ENCODE measurements around the gene PLLP. TPM values are rescaled to one million over a fixed set of nuclear protein-coding genes. Genes with fewer than 3 reads are reported as not detected.
A peak's percentile ranks its signal among the peaks of the same experiment; 100 is the strongest.

The PLLP gene
- total and polyA plus RNA-seq, 11 donors: 2.0 to 14.8 (median 2.8) TPM

DNA sequence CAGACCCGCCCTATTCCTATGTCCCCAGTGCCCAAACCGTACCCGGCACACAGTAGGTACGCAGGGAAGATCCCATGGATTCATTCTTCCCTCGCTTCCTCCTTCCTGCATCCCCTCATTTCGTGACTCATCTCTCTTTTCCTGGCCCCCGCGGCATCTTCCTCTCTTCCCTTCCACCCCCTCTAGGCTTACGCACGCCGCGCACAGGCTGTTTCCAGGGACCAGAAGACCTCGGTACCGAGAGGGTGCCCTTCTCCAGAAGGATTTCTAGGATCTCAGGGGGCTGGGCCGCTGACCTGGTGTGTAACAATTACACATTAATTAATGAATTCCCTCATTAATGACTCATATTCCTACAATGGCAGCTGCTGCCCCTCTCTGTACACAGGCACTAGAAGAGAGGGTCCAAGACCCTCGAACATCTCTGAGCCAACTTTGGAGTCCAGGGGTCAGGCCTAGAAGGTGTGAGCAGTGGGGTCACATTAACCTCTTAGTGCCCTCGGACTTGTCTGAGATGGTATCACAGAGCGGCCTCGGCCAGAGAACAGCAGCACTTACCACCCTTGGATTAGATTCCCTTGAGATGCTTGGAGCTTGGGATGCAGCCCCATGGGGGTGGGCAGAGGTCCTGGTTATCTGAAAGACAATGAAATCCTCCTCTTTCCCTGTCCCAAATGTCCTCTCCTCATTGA lies 16.8 kb upstream of the PLLP start:
- Histone ChIP-seq H3K36me3 (no peaks in the 10 kb centered on the region), H3K27ac (peak overlapping the region in 7 of 12 donors; percentile 11 to 92 (median 26)), H3K4me1 (peaks cover 0 to 46% (median 32%) of the 10 kb centered on the region in 12 donors), H3K9me3 (no peaks in the 10 kb centered on the region), H3K4me3 (peak overlapping the region in 5 of 12 donors; percentile 20 to 52 (median 22)), H3K27me3 (no peaks in the 10 kb centered on the region)
- ATAC-seq (no peak), DNase-seq (peak in 1 of 5 donors; percentile 40)
- intact Hi-C loops (cut with DNase I): loop anchor here in 8 of 10 donors (2.0 to 5.0 kb wide), 5 partner anchors 71 to 218 kb away; partner anchors contain the start of gene CX3CL1 (in 7 of the 8)
- WGBS, 4 donors: 43 to 45% (median 43%) methylated on average over 18 to 19 of the region's 19 CpGs
- TF ChIP-seq CTCF (IDR thresholded peaks at IDR 0.05) (no peak), POLR2A (IDR thresholded peaks at IDR 0.05) (no peak)

GRCh38 chr16:57300387-57301125 lies 16.1 kb upstream of the PLLP start:
- intact Hi-C loops (cut with DNase I): loop anchor here in 8 of 10 donors (1.0 to 5.0 kb wide), 8 partner anchors 55 to 219 kb away; partner anchors contain the start of genes CX3CL1 (in 7 of the 8) and ARL2BP (in 1 of the 8)
- Histone ChIP-seq H3K4me1 (peaks cover 0 to 41% (median 29%) of the 10 kb centered on the region in 12 donors), H3K27me3 (no peaks in the 10 kb centered on the region), H3K9me3 (no peaks in the 10 kb centered on the region), H3K27ac (peak overlapping the region; percentile 66 to 94 (median 89)), H3K4me3 (peak overlapping the region in 11 of 12 donors; percentile 20 to 57 (median 52)), H3K36me3 (no peaks in the 10 kb centered on the region)
- ATAC-seq (peak; percentile 94 to 96 (median 94)), DNase-seq (peak; percentile 98 to 99 (median 99))
- TF ChIP-seq CTCF (IDR thresholded peaks at IDR 0.05) (peak; percentile 89 to 99 (median 96)), POLR2A (IDR thresholded peaks at IDR 0.05) (peak in 1 of 2 donors; percentile 68)
- WGBS, 4 donors: 3 to 9% (median 7%) methylated on average over 24 to 36 of the region's 36 CpGs

GRCh38 chr16:57299719-57300386 lies 15.4 kb upstream of the PLLP start:
- Histone ChIP-seq H3K9me3 (no peaks in the 10 kb centered on the region), H3K4me1 (peaks cover 0 to 34% (median 22%) of the 10 kb centered on the region in 12 donors), H3K4me3 (peak overlapping the region in 11 of 12 donors; percentile 20 to 57 (median 52)), H3K27me3 (no peaks in the 10 kb centered on the region), H3K27ac (peak overlapping the region; percentile 66 to 94 (median 89)), H3K36me3 (no peaks in the 10 kb centered on the region)
- DNase-seq: peak; percentile 87 to 94 (median 90)
- TF ChIP-seq POLR2A (IDR thresholded peaks at IDR 0.05) (peak in 1 of 2 donors; percentile 51), CTCF (IDR thresholded peaks at IDR 0.05) (peak in 5 of 12 donors; percentile 13 to 47 (median 34))
- peak; percentile 81 to 85 (median 82) for ATAC-seq
- 0 to 1% (median 1%) methylated on average over 35 of the region's 35 CpGs for WGBS, 4 donors
- intact Hi-C loops (cut with DNase I): loop anchor here in 9 of 10 donors (1.0 to 10.0 kb wide), 13 partner anchors 53 to 219 kb away; partner anchors contain the start of genes CX3CL1 (in 7 of the 9), ARL2BP (in 5 of the 9), PSME3IP1 (in 1 of the 9) and RSPRY1 (in 1 of the 9)
